CD14-positive monocyte (primary cell): ENCODE data around the gene DIS3L2. TPM values are rescaled to one million over a fixed set of nuclear protein-coding genes. Genes with fewer than 3 reads are reported as not detected.

Experiments
- DNase-seq, 3 donors: peaks; one replicate each; pipeline ENCODE4 v3.0.0-alpha.2; 2011 to 2022
- H2AFZ ChIP-seq: 2 replicates; pipeline ENCODE4 v1.6.0; 2012; ENCODE audit warnings: mild to moderate bottlenecking, low read depth, low read length, inconsistent platforms; ENCODE audit not compliant: insufficient read depth, poor library complexity, severe bottlenecking
- H3K27ac ChIP-seq, 2 donors: 1 replicate in 1 of 2; 2 replicates in 1 of 2; pipeline ENCODE4 v1.5.1; 2012 to 2013; ENCODE audit warnings: low read length in 2 of 2, control low read depth in 1 of 2, inconsistent platforms in 1 of 2, low read depth in 1 of 2, mild to moderate bottlenecking in 1 of 2
- H3K27me3 ChIP-seq, 2 donors: one replicate each; pipeline versions ENCODE4 v1.6.0 to v1.6.1; 2011 to 2013; ENCODE audit warnings: low read length in 2 of 2; ENCODE audit not compliant: control insufficient read depth in 2 of 2, insufficient read depth in 2 of 2
- H3K36me3 ChIP-seq, 2 donors: replicated peaks in 1 of 2; 1 replicate in 1 of 2; 2 replicates in 1 of 2; pipeline versions ENCODE4 v1.5.1 to v1.6.1; 2012 to 2013; ENCODE audit warnings: low read length in 2 of 2, control low read depth in 1 of 2, inconsistent platforms in 1 of 2, mild to moderate bottlenecking in 1 of 2; ENCODE audit not compliant: insufficient read depth in 2 of 2, control insufficient read depth in 1 of 2
- H3K4me1 ChIP-seq, 2 donors: 1 replicate in 1 of 2; 2 replicates in 1 of 2; pipeline versions ENCODE4 v1.5.1 to v1.6.1; 2012 to 2013; ENCODE audit warnings: low read length in 2 of 2, control low read depth in 1 of 2, inconsistent platforms in 1 of 2, mild to moderate bottlenecking in 1 of 2, moderate library complexity in 1 of 2; ENCODE audit not compliant: insufficient read depth in 2 of 2, control insufficient read depth in 1 of 2
- H3K4me2 ChIP-seq: replicated peaks from 2 replicates; pipeline ENCODE3; 2012; ENCODE audit warnings: low read length, moderate library complexity, mild to moderate bottlenecking; ENCODE audit not compliant: poor library complexity, severe bottlenecking; ENCODE audit errors: extremely low read depth
- H3K4me3 ChIP-seq, 3 experiments: fragments of 200-600 bp in 1 of 3; sonication (generic) in 1 of 3; replicated peaks in 1 of 3; 1 replicate in 2 of 3; 2 replicates in 1 of 3; pipeline ENCODE4 v1.5.1; 2011 to 2013; ENCODE audit warnings: low read length in 3 of 3, mild to moderate bottlenecking in 3 of 3, control low read depth in 2 of 3, low read depth in 2 of 3, inconsistent platforms in 1 of 3, moderate library complexity in 1 of 3
- H3K79me2 ChIP-seq: 2 replicates; pipeline ENCODE4 v1.6.0; 2012; ENCODE audit warnings: mild to moderate bottlenecking, control low read depth, inconsistent platforms, low read length, moderate library complexity; ENCODE audit not compliant: insufficient read depth
- H3K9ac ChIP-seq: 2 replicates; pipeline ENCODE4 v1.6.0; 2017; ENCODE audit warnings: low read length, mild to moderate bottlenecking; ENCODE audit not compliant: insufficient read depth, poor library complexity, severe bottlenecking
- H3K9me3 ChIP-seq, 2 donors: replicated peaks in 1 of 2; 1 replicate in 1 of 2; 2 replicates in 1 of 2; pipeline versions ENCODE4 v1.5.1 to v1.6.1; 2012 to 2013; ENCODE audit warnings: low read length in 2 of 2, control low read depth in 1 of 2; ENCODE audit not compliant: control insufficient read depth in 1 of 2, insufficient read depth in 1 of 2
- H4K20me1 ChIP-seq: 2 replicates; pipeline ENCODE4 v1.6.0; 2012; ENCODE audit warnings: mild to moderate bottlenecking, low read length, control low read depth, moderate library complexity; ENCODE audit not compliant: insufficient read depth
- H3K27ac Mint-ChIP-seq, 7 donors: one replicate each; pipeline ENCODE4 v1.8.0; 2020; ENCODE audit warnings: mild to moderate bottlenecking in 7 of 7, mixed read lengths in 7 of 7, moderate library complexity in 6 of 7, inconsistent platforms in 2 of 7
- H3K27me3 Mint-ChIP-seq, 3 donors: one replicate each; pipeline ENCODE4 v1.8.0; 2021 to 2022; ENCODE audit warnings: low read depth in 3 of 3, mild to moderate bottlenecking in 3 of 3, mixed read lengths in 3 of 3, moderate library complexity in 3 of 3, inconsistent platforms in 1 of 3
- H3K36me3 Mint-ChIP-seq, 2 donors: one replicate each; pipeline ENCODE4 v1.8.0; 2020; ENCODE audit warnings: mixed read lengths in 2 of 2, inconsistent platforms in 1 of 2, mild to moderate bottlenecking in 1 of 2
- H3K4me1 Mint-ChIP-seq: one replicate; pipeline ENCODE4 v1.8.0; 2020; ENCODE audit warnings: mild to moderate bottlenecking, mixed read lengths
- H3K4me3 Mint-ChIP-seq, 2 donors: one replicate each; pipeline ENCODE4 v1.8.0; 2020; ENCODE audit warnings: mild to moderate bottlenecking in 2 of 2, mixed read lengths in 2 of 2, moderate library complexity in 1 of 2
- H3K9me3 Mint-ChIP-seq, 7 donors: one replicate each; pipeline ENCODE4 v1.8.0; 2020 to 2022; ENCODE audit warnings: mixed read lengths in 7 of 7, mild to moderate bottlenecking in 6 of 7, moderate library complexity in 6 of 7, inconsistent platforms in 2 of 7
- CTCF ChIP-seq: fragments of 200-600 bp; IDR thresholded peaks from one replicate; pipeline ENCODE4 v1.8.0; 2022; ENCODE audit warnings: antibody characterized with exemption, mild to moderate bottlenecking
- WGBS: methylation state at CpG from one replicate; pipeline ENCODE4 v1.1.5; 2013; ENCODE audit warnings: missing lambda C conversion rate; ENCODE audit not compliant: insufficient coverage; 5-methylcytosine and 5-hydroxymethylcytosine counted together
- intact Hi-C, 2 donors: fragments of 100-400 bp; cut with micrococcal nuclease; formaldehyde crosslinking; loops; one replicate each; pipeline versions ENCODE4 v1.15.0 to v1.15.1; 2023
- polyA plus RNA-seq, 3 donors: library from polyadenylated mRNA; depleted of rRNA in 1 of 3; unstranded in 2 of 3; stranded (reverse) in 1 of 3; fragments of 300-500 nt in 2 of 3; fragments of >200 nt in 1 of 3; fragmentation: Illumina TruSeq in 2 of 3; gene quantifications; 1 replicate in 2 of 3; 2 replicates in 1 of 3; pipeline ENCODE4 v1.2.3, GENCODE V29; 2012 to 2021

DIS3L2 gene
- polyA plus RNA-seq, 3 donors, result 6.0 to 21.7 (median 6.4) TPM

- Histone ChIP-seq H3K36me3 (no peaks in the 10 kb centered on the region), H4K20me1 (no peaks in the 10 kb centered on the region), H3K9me3 (no peaks in the 10 kb centered on the region), H3K79me2 (no peaks in the 10 kb centered on the region), H3K27me3 (peaks cover 9 to 29% of the 10 kb centered on the region in 2 donors), H3K27ac (no peak overlapping the region), H2AFZ (no peak overlapping the region), H3K4me2 (no peak overlapping the region), H3K9ac (no peak overlapping the region), H3K4me3 (no peak overlapping the region), H3K4me1 (peaks cover 9 to 11% of the 10 kb centered on the region in 2 donors)
- H3K4me3 Mint-ChIP-seq, result no peak overlapping the region
- 83% methylated on average over 3 of the region's 5 CpGs for WGBS
- peaks cover 1% of the 10 kb centered on the region for H3K4me1 Mint-ChIP-seq
- no peak for TF ChIP-seq CTCF
- intact Hi-C loops, result loop anchor here (10.0 kb wide), 2 partner anchors 214 to 224 kb away; no protein-coding TSS in a partner anchor
- H3K27me3 Mint-ChIP-seq, result peaks cover 21 to 39% (median 38%) of the 10 kb centered on the region in 3 donors
- peaks cover 0 to 4% (median 2%) of the 10 kb centered on the region in 7 donors for H3K9me3 Mint-ChIP-seq
- no peak overlapping the region for H3K27ac Mint-ChIP-seq
- no peak for DNase-seq
- no peaks in the 10 kb centered on the region for H3K36me3 Mint-ChIP-seq
Measured at GRCh38 chr2:231920795-231921194, 40.7 kb upstream of the DIS3L2 start.

DNA sequence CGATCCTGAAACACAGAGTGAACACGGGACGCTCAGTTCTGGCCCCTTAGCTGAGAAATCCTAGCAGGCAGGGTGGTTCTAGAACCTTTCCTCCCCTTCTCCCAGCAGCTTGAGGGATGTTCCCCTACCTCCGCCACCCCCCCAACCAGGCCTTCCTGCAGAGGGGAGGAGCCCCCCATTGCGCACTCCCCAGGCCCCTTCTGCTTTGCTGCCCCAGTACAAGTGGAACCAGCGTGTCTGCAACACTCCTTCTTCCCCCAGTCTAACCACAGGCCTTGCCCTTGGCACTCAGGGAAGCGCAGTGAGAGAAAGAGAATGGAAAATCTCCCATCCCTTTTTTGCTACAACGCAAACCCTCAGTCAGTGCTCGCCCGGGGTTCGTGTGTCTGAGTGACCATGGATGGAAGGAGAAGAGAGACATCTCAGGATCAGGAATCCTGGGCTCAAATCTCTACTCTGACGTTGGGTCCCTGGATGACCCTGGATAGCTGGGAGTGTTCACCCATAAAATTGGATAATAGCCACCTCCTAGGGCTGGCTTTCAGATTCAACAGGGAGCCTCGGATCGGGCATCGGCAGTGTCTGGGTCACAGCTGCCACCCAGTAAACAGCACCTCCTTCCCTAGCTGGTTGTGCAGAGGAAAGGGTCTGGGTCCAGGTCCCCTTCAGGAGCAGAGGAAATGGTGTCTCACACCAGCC is 39.1 kb upstream of the DIS3L2 start:
- no peak for TF ChIP-seq CTCF
- Histone ChIP-seq H3K79me2 (no peaks in the 10 kb centered on the region), H2AFZ (no peak overlapping the region), H3K4me3 (no peak overlapping the region), H3K4me1 (peaks cover 16 to 24% of the 10 kb centered on the region in 2 donors), H3K27ac (no peak overlapping the region), H3K36me3 (no peaks in the 10 kb centered on the region), H3K9me3 (peaks cover 0 to 16% of the 10 kb centered on the region in 2 donors), H3K9ac (no peak overlapping the region), H4K20me1 (no peaks in the 10 kb centered on the region), H3K4me2 (no peak overlapping the region), H3K27me3 (peaks cover 23 to 44% of the 10 kb centered on the region in 2 donors)
- Mint-ChIP-seq H3K9me3 (peaks cover 0 to 8% (median 3%) of the 10 kb centered on the region in 7 donors), H3K4me1 (peaks cover 12% of the 10 kb centered on the region), H3K4me3 (peak overlapping the region in 1 of 2 donors; percentile 48), H3K36me3 (peaks cover 0 to 4% of the 10 kb centered on the region in 2 donors), H3K27me3 (peaks cover 35 to 54% (median 48%) of the 10 kb centered on the region in 3 donors), H3K27ac (no peak overlapping the region)
- no peak for DNase-seq
- WGBS, result 89% methylated on average over 5 of the region's 15 CpGs
- intact Hi-C loops, result loop anchor here (10.0 kb wide), 2 partner anchors 212 to 222 kb away; no protein-coding TSS in a partner anchor
